H54 (cell line): ENCODE results near the gene KLF11.
"Not testable (repeated sequence)": the region's sequence is repeated elsewhere in the genome, so short reads cannot be mapped to it uniquely, and the experiment has no call there.

ENCODE experiments used
- DNase-seq: peaks from one replicate; pipeline ENCODE4 v3.0.0; 2011; ENCODE audit warnings: low spot score, mixed read lengths; ENCODE audit not compliant: insufficient read length
- FAIRE-seq: peaks from 3 replicates; lab custom pipeline; 2011; peaks lifted over from hg19 to GRCh38; lab: Jason Lieb, UNC
- POLR2A ChIP-seq: IDR thresholded peaks from 2 replicates; pipeline ENCODE4 v1.6.1; 2011; ENCODE audit warnings: low read depth, mild to moderate bottlenecking, low read length

The KLF11 gene

GRCh38 chr2:10079266-10079869 lies 36.0 kb downstream of the KLF11 start:
- DNase-seq (peak; percentile 59), FAIRE-seq (no peak)
- no peak for TF ChIP-seq POLR2A

GRCh38 chr2:10079870-10080535 lies 36.7 kb downstream of the KLF11 start, which contains the start of gene CYS1:
Gene CYS1, minus strand, starts transcription at chr2:10080411. Its CDS starts 188 bp downstream, at chr2:10080223.
- no peak; the same call in 1 of the 2 replicates for TF ChIP-seq POLR2A
- FAIRE-seq = no peak
- DNase-seq = peak; percentile 64

GRCh38 chr2:10080536-10081304 lies 37.4 kb downstream of the KLF11 start:
- TF ChIP-seq POLR2A = no peak
- DNase-seq (no peak), FAIRE-seq (no peak)

GRCh38 chr2:10083046-10083445 lies 39.7 kb downstream of the KLF11 start:
- TF ChIP-seq POLR2A = no peak
- DNase-seq = no peak
- no peak for FAIRE-seq

- TF ChIP-seq POLR2A = no peak
- FAIRE-seq = no peak
- peak; percentile 57 for DNase-seq
Observed at GRCh38 chr2:10083692-10084211, 40.4 kb downstream of the KLF11 start.

- DNase-seq = no peak
- TF ChIP-seq POLR2A = no peak
- FAIRE-seq = no peak
Observed at GRCh38 chr2:10084223-10084865, 41.0 kb downstream of the KLF11 start.

- TF ChIP-seq POLR2A = no peak
- DNase-seq = no peak
- no peak for FAIRE-seq
Observed at GRCh38 chr2:10085043-10085667, 41.8 kb downstream of the KLF11 start.

- DNase-seq (no peak), FAIRE-seq (no peak)
- no peak for TF ChIP-seq POLR2A
Observed at GRCh38 chr2:10085668-10086059, 42.3 kb downstream of the KLF11 start.

GRCh38 chr2:10086950-10087349 lies 43.6 kb downstream of the KLF11 start:
- no peak for TF ChIP-seq POLR2A
- FAIRE-seq = no peak
- DNase-seq = no peak

- FAIRE-seq (no peak), DNase-seq (no peak)
- TF ChIP-seq POLR2A = no peak
Observed at GRCh38 chr2:10087360-10087759, 44.0 kb downstream of the KLF11 start.

- no peak for FAIRE-seq
- DNase-seq = no peak
- TF ChIP-seq POLR2A = no peak
Observed at GRCh38 chr2:10089565-10090190, 46.3 kb downstream of the KLF11 start.

GRCh38 chr2:10091182-10091888 lies 48.0 kb downstream of the KLF11 start:
- TF ChIP-seq POLR2A = no peak

GRCh38 chr2:10091889-10092244 lies 48.5 kb downstream of the KLF11 start:
- not testable (repeated sequence) for DNase-seq, FAIRE-seq

More at GRCh38 chr2:10091182-10091888, 48.0 kb downstream of the KLF11 start:
- no peak for DNase-seq
- no peak for FAIRE-seq
